ENCODE data around the gene FAAP24.
A peak's percentile ranks its signal among the peaks of the same experiment; 100 is the strongest.
"Not testable (repeated sequence)": the region's sequence is repeated elsewhere in the genome, so short reads cannot be mapped to it uniquely, and the experiment has no call there.

The FAAP24 gene

GRCh38 chr19:32971715-32972540 is at the start of gene FAAP24, which contains the start of gene CEP89:
Gene FAAP24, plus strand, starts transcription at chr19:32972242. Its CDS starts 955 bp downstream, at chr19:32973197.
Gene CEP89, minus strand, starts transcription at chr19:32971958. Its CDS starts 84 bp downstream, at chr19:32971874.
- TF ChIP-seq MYC (IDR thresholded peaks at IDR 0.05; ENCODE audit: low read depth, low read length): peak; percentile 5; the same call in 1 of the 2 replicates
- TF ChIP-seq CTCF (IDR thresholded peaks at IDR 0.05; ENCODE audit: low read depth, low read length): no peak
- peak; percentile 42; the same call in 1 of the 2 replicates for TF ChIP-seq MAX (IDR thresholded peaks at IDR 0.05; ENCODE audit: low read depth, low read length)
- peak; percentile 54 for TF ChIP-seq POLR2A (IDR thresholded peaks at IDR 0.05; ENCODE audit: extremely low read depth, insufficient read length)
- peak within 1 kb of the TSS; percentile 85 for H3K4me3 ChIP-seq (ENCODE audit: low read depth, low read length)
- DNase-seq (ENCODE audit: low read depth): peak; percentile 97

GRCh38 chr19:32924200-32924599 is 47.8 kb upstream of the FAAP24 start:
- DNase-seq (ENCODE audit: low read depth): no peak
- H3K4me3 ChIP-seq (ENCODE audit: low read depth, low read length): no peak overlapping the region
- no peak for TF ChIP-seq MAX (IDR thresholded peaks at IDR 0.05; ENCODE audit: low read depth, low read length)

- H3K4me3 ChIP-seq (ENCODE audit: low read depth, low read length): no peak overlapping the region
- TF ChIP-seq MYC (IDR thresholded peaks at IDR 0.05; ENCODE audit: low read depth, low read length) (no peak), MAX (IDR thresholded peaks at IDR 0.05; ENCODE audit: low read depth, low read length) (no peak), CTCF (IDR thresholded peaks at IDR 0.05; ENCODE audit: low read depth, low read length) (no peak), POLR2A (IDR thresholded peaks at IDR 0.05; ENCODE audit: extremely low read depth, insufficient read length) (no peak)
- no peak for DNase-seq (ENCODE audit: low read depth)
Measured at GRCh38 chr19:32928806-32929205, 43.2 kb upstream of the FAAP24 start.

GRCh38 chr19:32930567-32930966 is 41.5 kb upstream of the FAAP24 start:
- TF ChIP-seq MAX (IDR thresholded peaks at IDR 0.05; ENCODE audit: low read depth, low read length) (no peak), MYC (IDR thresholded peaks at IDR 0.05; ENCODE audit: low read depth, low read length) (no peak)
- H3K4me3 ChIP-seq (ENCODE audit: low read depth, low read length): no peak overlapping the region
- no peak for DNase-seq (ENCODE audit: low read depth)

GRCh38 chr19:32933571-32933970 is 38.5 kb upstream of the FAAP24 start:
- TF ChIP-seq MAX (IDR thresholded peaks at IDR 0.05; ENCODE audit: low read depth, low read length) (no peak), POLR2A (IDR thresholded peaks at IDR 0.05; ENCODE audit: extremely low read depth, insufficient read length) (no peak), MYC (IDR thresholded peaks at IDR 0.05; ENCODE audit: low read depth, low read length) (no peak), CTCF (IDR thresholded peaks at IDR 0.05; ENCODE audit: low read depth, low read length) (no peak)
- no peak for DNase-seq (ENCODE audit: low read depth)
- H3K4me3 ChIP-seq (ENCODE audit: low read depth, low read length): no peak overlapping the region

GRCh38 chr19:32935629-32936028 is 36.4 kb upstream of the FAAP24 start:
- no peak for DNase-seq (ENCODE audit: low read depth)
- no peak for TF ChIP-seq MAX (IDR thresholded peaks at IDR 0.05; ENCODE audit: low read depth, low read length)
- H3K4me3 ChIP-seq (ENCODE audit: low read depth, low read length): no peak overlapping the region

GRCh38 chr19:32936065-32936464 is 36.0 kb upstream of the FAAP24 start:
- DNase-seq (ENCODE audit: low read depth): no peak
- no peak for TF ChIP-seq POLR2A (IDR thresholded peaks at IDR 0.05; ENCODE audit: extremely low read depth, insufficient read length)
- no peak for TF ChIP-seq MYC (IDR thresholded peaks at IDR 0.05; ENCODE audit: low read depth, low read length)
- no peak for TF ChIP-seq MAX (IDR thresholded peaks at IDR 0.05; ENCODE audit: low read depth, low read length)
- no peak for TF ChIP-seq CTCF (IDR thresholded peaks at IDR 0.05; ENCODE audit: low read depth, low read length)
- H3K4me3 ChIP-seq (ENCODE audit: low read depth, low read length): no peak overlapping the region

- not testable (repeated sequence) for H3K4me3 ChIP-seq (ENCODE audit: low read depth, low read length); DNase-seq (ENCODE audit: low read depth)
Measured at GRCh38 chr19:32941273-32941672, 30.8 kb upstream of the FAAP24 start.
